Bone marrow (tissue), 2 donors: ENCODE results near the gene LSMEM2.
"Not testable (repeated sequence)": the region's sequence is repeated elsewhere in the genome, so short reads cannot be mapped to it uniquely, and the experiment has no call there.

Experiments
- DNase-seq, 2 donors: peaks; one replicate each; lab custom pipeline; 2025; lab: John Stamatoyannopoulos, UW

LSMEM2 gene

GRCh38 chr3:50278123-50278879 lies 586 bp upstream of the LSMEM2 start:
- DNase-seq: no peak

GRCh38 chr3:50279255-50280016 lies 549 bp downstream of the LSMEM2 start:
- no peak for DNase-seq

DNA sequence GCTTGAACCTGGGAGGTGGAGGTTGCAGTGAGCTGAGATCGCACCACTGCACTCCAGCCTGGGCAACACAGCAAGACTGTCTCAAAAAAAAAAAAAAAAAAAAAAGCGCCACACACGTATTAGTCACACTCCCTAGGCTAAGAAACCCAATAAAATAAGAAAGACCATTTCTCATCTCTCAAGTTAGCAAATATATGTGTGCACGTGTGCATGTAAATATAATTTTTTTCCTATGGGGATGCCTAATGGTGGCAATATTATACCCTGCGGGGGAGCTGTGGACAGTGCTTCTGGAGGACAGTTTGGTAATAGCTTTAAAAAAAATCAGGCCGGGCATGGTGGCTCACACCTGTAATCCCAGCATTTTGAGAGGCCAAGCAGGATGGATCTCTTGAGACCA lies 5.2 kb downstream of the LSMEM2 start:
- not testable (repeated sequence) for DNase-seq

DNA sequence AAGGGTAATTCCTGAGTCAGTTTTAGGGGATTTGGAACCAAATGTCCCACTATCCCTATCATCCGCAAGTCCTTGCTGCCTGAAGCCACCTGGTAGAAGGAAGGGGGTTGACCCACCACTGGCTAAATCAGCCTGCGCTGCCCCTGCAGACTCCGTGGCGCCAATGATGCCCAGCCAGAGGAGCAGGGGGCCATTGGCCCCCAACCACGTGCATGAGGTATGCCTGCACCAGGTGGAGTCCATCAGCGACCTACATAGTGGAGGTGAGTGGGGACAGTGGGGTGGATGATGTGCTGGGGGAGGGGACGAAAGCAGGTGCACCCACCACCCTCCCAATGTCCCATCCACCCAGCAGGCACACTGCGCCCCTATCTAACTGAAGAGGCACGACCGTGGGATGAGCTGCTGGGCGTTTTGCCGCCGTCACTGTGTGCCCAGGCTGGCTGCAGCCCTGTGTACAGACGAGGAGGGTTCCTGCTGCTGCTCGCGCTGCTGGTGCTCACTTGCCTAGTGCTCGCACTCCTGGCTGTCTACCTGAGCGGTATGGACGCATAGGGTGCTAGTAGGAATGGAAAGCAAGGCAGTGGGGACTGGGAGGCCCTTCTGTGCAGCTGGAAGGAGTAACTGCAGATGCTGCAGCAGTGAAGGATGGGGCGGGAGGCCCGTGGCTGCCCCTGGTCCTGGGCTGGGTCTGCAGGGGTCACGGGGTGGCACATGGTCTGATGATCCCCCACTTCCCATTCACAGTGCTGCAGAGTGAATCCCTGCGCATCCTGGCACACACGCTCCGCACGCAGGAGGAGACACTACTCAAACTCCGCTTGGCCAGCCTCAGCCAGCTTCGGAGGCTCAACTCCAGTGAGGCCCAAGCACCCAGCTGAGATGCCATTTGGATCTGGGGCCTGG lies 7.7 kb downstream of the LSMEM2 start:
- DNase-seq: no peak

GRCh38 chr3:50287262-50287661 lies 8.4 kb downstream of the LSMEM2 start:
- DNase-seq: no peak

GRCh38 chr3:50288387-50289007 lies 9.6 kb downstream of the LSMEM2 start:
- no peak for DNase-seq

DNA sequence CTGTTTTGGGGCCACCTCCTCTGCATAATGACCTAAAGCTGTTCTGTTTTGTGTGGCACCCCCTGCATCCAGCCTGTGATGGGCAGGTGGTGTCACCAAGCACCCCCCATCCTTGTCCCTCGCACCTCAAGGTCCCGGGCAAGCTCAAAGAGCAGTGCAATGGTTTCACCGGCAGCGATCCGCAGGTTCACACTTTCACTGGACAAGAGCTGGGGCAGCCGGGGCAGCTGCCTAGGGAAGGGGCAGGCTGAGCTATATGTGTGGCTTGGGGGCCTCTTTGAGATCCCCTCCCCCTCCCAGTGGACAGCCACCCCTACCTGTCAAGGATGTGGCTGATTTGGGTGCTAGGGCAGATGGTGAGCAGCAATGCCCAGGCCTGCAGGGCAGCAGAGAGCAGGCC lies 10.2 kb downstream of the LSMEM2 start:
- no peak for DNase-seq

DNA sequence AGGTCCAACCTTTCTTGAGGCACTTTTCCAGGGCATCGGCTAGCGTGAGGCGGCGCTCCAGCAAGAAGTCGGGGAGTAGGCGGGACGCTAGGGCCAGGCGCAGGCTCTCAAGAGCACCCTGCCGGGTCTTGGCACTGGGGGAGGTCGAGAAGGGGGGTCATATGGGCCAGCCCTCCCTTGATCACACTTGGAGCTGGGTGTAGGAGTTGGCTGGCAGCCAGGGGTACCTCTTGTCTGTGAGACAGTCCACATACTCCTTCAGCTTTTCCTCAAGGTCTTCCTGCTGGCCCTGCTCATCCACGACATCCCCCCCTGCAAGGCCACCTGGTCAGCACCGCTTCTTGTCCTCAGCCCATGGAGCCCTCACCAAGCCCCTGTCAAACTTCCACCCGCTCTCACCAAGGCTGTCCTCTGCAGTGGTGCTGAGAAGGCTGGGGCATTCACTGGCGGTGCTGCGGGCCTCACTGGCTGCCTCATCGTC lies 11.3 kb downstream of the LSMEM2 start:
- no peak for DNase-seq

DNA sequence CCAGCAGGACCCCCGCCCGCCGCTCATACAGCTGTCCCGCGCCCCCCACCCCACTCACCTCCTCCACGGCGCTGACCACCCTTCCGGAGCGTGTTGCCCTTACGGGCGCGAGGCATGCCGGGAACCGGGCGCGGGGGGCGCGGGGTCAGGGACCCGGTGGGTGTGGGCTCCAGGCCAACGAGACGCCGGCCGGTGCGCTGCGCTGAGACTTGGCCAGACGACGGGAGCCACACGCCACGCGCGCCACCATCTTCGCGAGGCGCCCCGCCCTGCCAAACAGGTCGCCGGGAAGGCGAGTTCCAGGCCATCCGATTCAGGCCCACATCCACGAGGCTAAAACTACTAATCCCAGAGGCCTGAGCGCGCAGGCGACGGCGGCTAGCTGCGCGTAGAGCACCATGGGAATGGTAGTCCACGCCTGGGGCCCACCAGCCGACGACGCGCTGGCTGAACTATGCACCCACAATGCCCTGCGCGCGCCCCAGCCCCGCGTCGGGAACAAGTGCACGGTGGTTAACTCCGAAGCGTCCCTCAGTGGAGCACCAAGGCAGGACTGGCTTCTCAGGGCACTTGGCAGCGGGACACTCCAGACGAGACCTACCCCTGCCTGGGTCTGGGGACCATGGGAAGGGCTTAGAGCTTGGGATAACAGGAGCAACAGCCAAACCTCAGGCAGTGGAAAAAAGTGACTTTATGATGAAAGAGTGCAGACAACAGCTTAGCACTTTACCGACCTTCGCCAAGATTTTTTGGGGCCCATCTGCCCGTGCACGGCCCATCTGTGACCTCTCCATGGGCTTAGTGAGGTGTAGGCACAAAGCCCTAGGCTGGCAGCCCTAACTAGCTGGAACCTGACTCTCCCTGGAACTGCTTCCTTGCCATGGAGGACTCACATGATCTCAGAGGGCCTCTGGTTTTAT lies 13.5 kb downstream of the LSMEM2 start, which contains the start of gene IFRD2:
Gene IFRD2 (minus strand): TSS at position 271 of the 920 bp plus-strand sequence. CDS start 155 bp downstream, at position 116.
- DNase-seq: peak; percentile 78 to 96

GRCh38 chr3:50293079-50293801 lies 14.4 kb downstream of the LSMEM2 start:
- DNase-seq: no peak

DNA sequence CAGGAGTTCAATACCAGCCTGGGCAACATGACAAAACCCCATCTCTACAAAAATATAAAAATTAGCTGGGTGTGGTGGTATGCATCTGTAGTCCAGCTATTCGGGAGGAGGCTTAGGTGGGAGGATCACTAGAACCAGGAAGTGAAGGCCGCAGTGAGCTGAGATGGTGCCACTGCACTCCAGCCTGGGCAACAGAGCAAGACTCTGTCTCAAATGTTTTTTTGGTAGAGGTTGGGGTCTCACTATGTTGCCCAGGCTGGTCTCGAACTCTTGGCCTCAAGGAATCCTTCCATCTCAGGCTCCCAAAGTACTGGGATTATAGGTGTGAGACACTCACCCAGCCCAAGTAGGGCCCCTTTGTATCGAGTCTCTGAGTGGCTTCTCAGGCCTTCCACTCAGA lies 15.2 kb downstream of the LSMEM2 start:
- no peak for DNase-seq

- DNase-seq: no peak
These were observed 15.9 kb downstream of the LSMEM2 start for GRCh38 chr3:50294492-50295403.

GRCh38 chr3:50295553-50296431 lies 16.9 kb downstream of the LSMEM2 start:
- no peak for DNase-seq

GRCh38 chr3:50296721-50297383 lies 18.0 kb downstream of the LSMEM2 start:
- DNase-seq: no peak

DNA sequence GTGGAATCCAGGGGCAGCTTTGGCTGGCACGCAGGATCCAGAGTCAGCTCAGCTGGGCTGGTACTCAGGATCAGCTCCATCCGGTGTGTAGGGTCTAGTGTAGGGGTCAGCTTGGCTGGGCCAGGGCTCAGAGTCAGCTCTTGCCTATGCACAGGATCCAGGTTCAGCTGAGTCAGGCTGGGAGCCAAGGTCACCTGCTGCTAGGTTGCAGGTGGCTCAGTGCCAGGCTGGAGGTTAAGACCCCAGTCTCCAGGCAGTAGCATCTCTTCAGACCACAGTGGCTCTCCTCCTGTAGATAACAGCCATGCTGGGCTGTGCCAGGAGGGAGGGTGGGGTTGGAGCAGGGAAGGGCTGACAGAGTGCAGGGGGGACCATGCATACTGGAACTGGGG lies 18.5 kb downstream of the LSMEM2 start:
- DNase-seq: no peak

GRCh38 chr3:50297896-50298725 lies 19.2 kb downstream of the LSMEM2 start:
- DNase-seq: no peak
